DMS53 treated with DMSO at 0.1 percent for 48 hours (cell line): Measurements from ENCODE around the gene SLC9A7.
A peak's percentile ranks its signal among the peaks of the same experiment; 100 is the strongest.

Experiments used
- DNase-seq: peaks from one replicate; lab custom pipeline; 2025; ENCODE audit not compliant: unreplicated experiment; lab: John Stamatoyannopoulos, UW

SLC9A7 gene

DNA sequence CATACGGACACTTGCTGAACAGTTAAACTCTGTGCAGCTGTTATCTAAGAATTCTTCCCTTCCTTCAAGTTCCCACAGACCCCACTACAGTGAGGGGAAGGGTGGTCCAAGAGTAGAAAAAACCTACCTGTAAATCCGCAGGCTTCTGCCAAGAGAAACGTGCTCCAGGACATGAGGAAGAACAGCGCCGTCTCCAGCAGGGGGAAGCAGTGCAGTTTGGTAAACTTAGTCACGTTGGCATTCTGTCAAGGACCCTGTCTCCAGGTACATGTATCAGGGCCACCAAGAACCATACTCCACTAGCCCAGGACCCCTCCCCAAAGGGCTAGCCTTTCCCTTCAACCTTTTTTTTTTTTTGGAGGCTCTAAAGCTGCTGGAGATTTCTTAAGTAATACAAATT is 105.4 kb downstream of the SLC9A7 start:
- no peak for DNase-seq

DNA sequence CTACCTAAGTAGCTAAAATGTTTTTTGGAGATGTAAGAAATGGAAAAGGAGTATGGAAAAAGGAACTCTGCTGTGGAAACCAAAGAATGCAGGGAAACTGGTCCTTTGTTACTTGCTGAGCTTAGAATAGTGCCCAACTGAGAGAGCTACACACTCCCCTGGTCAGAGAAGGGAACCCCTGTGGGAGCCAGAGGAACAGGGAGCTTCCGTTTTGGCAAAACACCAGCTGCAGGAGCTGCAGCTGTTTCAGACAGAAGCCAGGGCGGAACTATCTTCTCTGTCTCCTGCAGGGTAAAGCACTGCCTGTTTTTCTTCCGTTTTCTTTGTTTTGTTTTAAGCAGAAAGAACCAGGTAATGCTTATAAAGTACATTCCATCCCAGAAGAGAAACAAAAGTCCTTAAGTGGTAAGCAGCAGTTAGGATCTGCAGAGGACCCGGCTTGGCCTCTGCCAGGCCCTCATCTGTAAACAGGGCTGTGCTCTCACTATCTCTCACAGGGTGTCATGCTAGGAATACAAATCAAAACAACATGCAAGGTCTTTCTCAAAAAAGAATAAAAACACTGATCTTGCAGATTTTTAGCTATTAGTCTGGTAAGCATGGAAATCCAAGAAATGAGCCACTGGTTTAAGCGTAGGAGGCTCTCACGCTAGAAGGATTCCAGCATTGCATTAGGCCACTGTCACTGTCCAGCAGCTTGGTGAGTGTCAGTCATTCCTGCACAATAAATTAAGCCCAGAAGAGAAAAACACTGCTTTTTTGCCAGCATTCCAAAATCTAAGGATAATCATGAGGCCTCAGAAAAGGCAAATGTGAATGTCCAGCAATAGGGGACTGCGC is 109.3 kb downstream of the SLC9A7 start:
- no peak for DNase-seq

DNA sequence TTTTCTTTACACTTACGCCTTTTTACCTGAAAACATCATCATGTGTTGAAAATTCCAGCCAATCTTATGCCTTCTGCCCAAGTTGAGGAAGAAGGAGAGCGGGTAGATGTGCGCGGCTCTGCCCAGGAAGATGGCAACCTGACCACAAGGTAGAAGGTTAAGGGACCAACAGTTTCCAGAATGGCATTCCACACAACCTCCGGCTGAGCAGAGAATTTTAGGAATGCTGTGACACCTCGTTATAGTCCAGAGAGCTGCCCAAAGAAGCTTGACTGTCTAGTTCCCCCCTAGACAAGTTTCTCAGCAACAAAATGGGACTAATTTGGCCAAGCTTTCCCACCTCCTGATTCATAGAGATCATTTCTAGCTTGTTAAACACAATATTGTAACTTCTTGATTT is 110.3 kb downstream of the SLC9A7 start:
- DNase-seq = no peak

DNA sequence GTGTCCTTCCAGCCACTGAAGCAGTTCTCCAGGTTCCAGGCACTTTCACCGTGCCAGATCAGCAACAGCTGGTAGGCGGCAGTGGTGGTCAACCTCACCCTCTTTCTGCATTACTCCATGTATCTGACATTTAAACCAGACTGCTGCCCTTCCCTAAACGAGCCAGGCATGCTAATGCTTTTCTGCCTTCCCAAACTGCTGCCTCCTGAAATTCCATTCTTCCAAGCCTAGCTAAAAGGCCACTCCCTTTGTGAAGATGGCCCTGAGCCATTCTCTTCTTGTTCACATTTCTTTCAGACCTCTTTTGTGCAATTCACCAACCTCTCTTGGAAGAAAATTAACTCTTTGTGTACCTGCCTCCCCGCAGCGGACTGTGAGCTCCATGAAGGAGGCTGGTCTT is 111.7 kb downstream of the SLC9A7 start:
- no peak for DNase-seq

DNA sequence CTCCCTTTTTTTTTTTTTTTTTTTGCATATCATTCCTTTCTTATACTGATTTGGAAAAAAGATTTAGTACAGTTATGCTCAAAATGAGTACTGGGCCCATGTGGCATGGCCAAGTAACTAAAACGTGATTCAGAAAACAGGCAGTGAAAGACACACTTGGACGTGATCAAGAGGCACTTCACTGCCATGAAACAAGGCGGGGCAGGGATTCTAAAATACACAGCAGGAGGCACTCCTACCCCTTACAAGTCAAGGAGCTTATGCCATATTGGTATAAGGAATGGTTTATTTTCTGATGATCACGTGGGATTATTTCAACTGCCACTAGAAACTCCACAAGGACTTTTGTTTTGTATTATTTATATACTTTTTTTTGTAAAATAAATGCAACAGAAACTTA is 113.3 kb downstream of the SLC9A7 start:
- DNase-seq = no peak

DNA sequence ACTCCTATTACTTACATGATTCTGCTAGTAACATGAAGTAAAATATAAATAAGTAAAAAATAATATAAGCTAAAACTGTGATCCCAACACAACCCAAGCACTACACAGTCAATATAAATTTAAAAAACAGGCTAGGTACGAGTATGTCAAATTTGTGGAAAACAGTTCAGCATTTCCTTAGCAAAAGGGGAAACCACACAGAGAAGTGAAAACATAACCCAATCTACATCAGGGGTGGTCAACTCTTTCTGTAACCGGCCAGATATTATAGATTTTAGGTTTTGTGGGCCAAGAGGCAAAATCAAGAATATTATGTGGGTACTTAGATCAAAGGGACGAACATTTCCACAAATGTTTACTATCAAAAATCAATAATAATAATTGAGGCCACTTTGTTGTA is 115.3 kb downstream of the SLC9A7 start:
- DNase-seq = no peak

DNA sequence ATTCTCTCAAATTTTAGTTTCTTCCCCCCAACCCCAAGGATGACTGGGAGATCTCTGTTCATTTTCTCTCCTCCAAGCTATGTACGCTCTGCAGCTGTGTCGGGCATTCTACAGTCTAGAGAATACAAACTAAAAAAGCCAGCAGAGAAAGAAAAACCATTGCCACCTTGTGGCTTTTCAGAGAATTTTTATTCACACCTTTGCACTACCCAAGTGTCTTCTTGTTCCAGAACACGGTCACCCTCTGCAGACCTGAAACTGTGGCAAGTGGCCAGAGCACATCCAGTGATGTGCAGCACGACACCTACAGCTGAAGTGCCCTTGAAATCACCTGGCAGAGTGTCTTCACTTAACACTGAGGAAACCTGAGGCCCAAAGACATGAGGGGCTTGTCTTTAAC is 116.8 kb downstream of the SLC9A7 start:
- peak; percentile 41 for DNase-seq

DNA sequence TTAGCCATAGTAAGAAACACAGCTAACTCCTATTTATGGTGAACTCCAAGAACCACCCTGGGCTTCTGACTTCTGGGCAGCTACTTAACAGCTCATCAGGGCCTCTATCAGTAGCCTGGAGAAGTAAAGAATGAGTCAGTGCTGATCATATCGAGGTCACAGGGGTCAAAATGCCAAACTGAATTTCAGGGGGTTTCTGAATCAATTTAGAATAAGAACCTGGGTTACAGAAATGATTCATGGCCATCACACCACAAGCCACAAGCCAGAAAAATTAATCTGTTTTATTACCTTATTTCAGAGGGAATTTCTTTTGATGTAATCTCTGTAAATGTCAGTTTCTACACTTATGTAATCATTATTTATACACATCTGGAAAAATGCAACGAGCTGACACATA is 121.0 kb downstream of the SLC9A7 start:
- DNase-seq = no peak

DNA sequence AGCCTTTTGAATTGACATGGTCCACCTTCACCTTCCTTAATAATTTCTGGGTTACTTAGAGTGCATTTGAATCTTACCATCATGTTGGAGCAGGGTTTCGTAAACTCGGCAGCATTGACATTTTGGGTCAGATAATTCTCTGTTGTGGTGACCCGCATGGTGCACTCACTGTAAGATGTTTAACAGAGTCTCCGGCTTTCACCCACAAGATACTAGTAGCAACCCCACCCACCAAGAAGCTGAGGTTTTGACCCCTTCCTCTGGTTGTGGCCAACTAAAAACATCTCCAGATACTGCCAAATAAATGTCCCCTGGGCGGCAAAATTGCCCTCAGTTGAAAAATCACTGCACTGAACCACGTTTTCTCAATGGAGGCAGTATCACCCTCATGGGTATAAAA is 122.7 kb downstream of the SLC9A7 start:
- no peak for DNase-seq

DNA sequence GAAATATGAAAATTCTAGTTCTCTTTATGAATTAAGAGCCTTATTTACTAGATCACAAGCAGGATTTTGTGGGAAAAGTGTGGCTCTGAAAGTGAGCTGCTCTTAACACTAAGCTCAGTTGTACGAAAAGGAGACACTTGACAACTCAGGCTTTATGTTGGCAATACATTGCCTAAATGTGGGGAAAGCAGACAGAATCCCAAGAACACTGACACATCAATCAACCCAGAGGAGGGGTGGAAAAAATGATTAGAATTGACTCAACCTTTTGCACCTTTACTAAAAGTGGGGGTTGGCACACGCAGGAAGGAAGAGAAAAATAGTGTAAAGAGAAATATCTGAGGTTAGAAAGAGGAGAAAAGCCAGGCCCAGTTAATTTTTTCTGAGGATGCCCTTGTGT is 123.7 kb downstream of the SLC9A7 start:
- no peak for DNase-seq

DNA sequence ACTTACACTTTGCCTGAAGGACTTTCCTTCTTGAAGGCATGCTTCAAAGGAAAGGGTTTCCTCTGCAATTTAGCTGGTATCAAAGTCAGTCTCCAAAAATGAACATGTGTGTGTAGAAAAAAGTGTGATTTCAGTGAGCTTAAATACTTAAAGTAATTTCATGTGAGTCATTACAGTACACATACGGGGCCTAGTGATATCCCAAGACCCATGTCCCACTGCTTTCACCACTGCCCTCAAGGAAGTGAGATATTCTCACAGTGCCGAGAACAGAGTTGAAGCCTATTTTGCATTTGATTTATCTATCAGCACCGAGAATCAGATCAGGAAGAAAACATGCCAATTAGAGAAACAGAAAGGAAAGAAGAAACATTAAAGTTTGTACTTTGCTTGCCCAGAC is 124.3 kb downstream of the SLC9A7 start:
- DNase-seq = no peak

DNA sequence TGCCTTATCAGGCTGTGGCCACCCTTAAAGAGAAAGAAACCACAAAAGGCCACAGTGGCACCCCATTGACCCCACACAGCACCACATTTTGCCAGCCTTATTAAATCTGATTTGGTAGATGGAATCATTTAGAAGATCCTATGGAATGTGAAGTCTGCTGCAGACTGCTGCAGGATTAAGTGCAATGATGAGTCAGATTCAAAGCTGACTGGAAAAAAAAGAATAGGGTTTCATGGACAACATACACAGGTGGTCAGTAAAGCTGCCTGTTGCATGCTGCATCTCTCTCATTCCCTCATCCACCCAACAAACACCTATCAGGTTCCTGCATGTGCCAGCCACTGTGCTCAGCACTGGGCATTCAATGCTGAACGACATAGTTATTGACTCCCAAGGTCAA is 128.8 kb downstream of the SLC9A7 start:
- DNase-seq = no peak

DNA sequence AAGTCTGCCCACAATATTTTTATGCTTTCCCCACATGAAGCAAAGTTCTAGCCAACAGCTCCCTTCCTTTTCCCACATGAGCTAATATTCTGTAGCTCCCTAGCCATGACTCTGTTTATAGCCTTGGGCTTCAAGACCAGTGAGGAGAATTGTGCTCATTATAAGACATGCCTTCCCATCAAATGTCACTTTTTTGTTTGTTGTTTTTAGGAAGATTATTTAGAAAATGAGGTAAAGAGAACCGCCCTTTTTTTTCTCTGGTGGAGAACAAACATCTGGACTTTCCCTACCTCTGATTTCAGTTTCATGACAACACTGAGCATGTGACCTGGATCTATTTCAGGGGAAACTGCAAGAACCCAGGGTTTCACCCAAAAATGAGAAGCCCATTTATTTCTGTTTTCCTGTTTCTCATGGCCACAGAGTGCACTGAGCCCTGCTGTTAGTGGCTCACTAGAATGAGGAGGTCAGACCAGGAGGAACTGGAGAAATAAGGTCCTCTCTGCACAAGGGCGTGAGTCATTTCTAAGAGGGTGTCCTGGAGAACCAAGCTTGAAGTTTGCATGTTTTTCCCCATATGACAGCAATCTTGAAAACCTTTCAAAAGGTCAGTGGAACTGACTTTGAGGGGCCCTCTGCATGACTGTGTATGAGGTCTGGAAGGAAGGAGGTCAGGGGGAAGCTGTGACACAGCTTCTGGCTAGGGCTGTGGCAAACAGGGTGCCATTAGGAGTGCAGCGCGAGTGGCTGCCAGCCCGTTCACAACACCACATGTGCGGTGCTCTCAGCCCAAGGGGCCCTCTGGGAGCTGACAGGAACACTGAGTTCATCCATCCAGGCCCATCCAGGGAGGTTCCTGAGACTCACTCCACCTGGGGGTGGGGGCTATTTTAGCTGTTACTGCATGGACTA is 130.2 kb downstream of the SLC9A7 start:
- no peak for DNase-seq

DNA sequence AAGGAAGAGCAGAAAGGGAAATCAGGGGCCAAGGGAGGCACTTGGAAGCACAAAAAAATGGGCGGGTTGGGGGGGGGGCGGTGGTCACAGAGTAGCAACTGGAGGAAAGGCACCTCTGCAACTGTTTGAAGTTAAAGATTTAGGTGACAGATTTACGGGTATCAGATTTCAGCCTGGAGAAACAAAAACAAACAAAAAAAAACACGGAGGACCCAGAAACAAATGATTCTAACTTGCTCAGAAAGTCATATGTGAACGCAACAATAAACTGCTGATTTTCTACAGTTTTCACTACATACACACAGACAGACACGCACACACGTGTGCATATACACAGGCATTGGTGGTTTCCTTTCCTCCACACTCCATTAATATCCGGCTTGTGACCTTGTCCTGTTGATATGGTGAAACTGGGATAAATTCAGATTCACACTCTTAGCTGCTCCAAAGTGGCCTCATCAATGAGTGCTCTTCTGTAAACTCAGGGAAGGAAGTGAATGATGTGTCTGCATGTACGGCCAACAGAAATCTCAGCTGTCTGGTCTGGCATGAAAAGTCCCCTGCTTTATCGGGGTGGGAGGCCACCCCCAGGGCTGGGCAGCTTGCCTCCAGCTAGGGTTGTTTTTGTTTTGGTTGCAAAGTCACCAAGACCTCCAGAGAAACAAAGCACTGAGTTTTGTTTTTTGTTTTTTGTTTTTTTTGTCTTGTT is 131.1 kb downstream of the SLC9A7 start:
- no peak for DNase-seq

DNA sequence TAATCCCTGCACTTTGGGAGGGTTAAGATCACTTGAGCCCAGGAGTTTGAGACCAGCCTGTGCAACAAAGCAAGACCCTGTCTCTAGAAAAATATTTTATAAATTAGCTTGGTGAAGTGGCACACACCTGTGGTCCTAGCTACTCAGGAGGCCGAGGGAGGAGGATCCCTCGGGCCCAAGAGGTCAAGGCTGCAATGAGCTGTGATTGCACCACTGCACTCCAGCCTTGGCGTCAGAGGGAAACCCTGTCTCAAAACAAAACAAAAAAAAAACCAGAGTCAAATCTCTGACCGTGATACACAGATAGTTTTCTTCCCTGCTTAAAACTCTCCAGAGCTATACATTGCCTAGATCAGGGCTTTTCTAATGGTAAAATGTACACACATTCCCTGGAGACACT is 131.9 kb downstream of the SLC9A7 start:
- DNase-seq = no peak

DNA sequence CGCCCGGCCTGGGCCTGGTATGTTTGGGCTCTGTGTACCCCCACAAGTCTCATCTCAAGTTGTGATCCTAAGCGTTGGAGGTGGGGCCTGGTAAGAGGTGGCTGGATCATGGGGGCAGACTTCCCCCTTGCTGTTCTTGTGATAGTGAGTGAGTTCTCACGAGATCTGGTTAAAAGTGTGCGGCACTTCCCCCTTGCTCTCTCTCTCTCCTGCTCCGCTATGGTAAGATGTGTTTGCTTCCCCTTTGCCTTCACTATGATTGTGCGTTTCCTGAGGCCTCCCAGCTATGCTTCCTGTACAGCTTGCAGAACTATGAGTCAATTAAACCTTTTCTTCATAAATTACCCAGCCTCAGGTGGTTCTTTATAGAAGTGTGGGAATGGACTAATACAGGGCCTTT is 132.4 kb downstream of the SLC9A7 start:
- no peak for DNase-seq

DNA sequence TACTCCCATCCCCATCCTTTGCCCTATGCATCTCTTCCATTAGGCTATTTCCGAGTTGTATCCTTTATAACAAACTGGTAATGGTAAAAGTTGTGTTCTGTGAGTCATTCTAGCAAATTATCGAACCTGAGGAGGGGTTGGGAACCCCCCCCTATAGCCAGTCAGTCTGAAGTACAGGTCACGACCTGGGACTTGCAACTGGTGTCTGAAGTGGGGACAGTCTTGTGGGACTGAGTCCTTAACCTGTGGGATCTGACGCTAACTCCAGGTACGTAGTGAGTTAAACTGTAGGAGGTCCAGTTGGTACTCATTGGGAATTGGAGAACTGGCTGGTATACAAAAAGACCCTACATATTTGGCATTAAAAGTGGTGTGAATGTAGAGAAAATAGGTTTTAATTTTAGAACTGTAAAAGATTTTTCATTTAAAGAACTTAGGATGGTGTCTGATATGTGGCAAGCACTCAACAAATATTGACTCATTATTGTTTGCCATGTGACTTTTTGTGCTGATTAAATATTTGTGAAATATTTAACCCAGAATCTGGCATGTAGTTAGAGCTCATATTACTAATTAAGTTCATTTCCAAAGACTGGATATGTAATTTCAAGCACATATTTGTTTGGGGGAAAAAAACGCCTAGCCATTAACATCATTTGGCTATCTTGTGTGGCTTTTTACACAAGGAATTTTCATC is 134.7 kb downstream of the SLC9A7 start:
- no peak for DNase-seq

DNA sequence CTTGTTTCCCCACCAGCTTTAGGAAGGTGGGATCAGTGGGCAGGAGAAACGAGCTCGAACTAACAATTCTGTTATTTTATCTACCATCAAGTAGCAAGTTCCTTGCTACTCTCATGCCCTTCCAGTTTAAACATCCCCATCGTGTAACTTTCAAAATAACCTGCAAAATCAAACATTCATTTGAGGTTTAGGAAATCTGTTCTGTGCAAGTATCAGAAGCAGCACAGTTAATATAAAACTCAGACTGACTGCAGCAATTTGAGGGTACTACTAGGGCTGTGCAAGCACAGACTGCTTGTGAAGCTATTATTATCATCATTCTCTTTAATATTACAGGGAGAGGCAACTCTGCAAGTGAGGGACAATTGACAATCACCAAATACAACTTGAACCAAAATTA is 137.3 kb downstream of the SLC9A7 start:
- DNase-seq = no peak

DNA sequence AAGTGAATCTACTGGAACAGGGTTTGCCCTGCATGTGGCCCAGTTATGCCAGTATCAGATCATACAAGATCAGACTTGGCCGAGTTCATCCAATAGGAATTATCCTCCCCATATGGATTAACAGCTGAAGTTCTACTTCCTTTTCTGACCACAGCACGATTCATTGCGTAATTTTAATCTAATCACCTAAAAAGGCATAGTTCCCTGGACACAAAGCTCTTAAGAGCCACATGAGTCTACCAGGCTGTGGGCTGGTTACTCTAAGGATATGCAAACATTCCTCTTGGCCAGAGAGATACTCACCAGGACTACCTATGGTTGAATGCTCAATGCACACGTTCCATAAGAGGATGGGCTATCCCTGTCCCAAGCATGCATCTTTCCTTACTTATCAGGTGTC is 138.4 kb downstream of the SLC9A7 start:
- no peak for DNase-seq

DNA sequence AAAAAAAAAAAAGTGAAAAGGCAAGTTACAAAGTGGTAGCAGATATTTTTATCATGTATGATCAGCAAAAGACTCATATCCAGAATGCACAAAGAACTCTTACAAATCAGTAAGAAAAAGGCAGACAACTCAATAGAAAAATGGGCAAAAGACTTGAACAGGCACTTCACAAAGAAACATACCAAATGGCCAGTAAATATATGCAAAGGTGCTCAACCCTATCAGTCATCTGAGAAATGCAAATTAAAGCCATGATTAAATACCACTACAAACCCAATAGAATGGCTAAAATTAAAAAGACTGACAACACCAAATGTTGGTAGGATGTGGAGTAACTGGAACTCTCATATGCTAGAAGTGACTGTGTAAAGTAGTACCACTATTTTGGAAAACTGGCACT is 140.0 kb downstream of the SLC9A7 start:
- no peak for DNase-seq

DNA sequence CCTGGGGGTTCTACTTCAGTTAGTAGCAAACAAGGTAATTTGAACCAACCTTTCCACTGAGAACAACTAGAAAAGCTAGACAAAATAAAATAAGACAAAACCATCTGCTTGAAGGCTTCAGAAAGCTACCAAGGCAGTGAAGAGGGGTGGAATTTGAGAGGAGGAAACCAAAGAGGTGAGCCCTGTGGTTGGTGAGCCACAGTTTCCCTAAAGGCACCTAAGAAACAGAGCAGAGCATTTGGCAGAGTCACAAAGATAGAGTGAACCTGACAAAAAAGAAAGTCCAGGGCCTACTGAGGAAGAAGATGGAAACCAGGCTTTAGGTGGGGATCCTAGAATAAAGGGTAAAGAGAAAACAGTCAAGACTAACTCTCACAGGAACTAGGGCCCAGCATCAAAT is 141.0 kb downstream of the SLC9A7 start:
- no peak for DNase-seq
